ENCODE measurements around the gene NRM. TPM values are rescaled to one million over a fixed set of nuclear protein-coding genes. Genes with fewer than 3 reads are reported as not detected.

NRM gene
- 10 to 100 TPM in 1 of 4 donors, 1 to 10 TPM in 3; 6.0 to 13.3 (median 6.9) TPM for total RNA-seq

DNA sequence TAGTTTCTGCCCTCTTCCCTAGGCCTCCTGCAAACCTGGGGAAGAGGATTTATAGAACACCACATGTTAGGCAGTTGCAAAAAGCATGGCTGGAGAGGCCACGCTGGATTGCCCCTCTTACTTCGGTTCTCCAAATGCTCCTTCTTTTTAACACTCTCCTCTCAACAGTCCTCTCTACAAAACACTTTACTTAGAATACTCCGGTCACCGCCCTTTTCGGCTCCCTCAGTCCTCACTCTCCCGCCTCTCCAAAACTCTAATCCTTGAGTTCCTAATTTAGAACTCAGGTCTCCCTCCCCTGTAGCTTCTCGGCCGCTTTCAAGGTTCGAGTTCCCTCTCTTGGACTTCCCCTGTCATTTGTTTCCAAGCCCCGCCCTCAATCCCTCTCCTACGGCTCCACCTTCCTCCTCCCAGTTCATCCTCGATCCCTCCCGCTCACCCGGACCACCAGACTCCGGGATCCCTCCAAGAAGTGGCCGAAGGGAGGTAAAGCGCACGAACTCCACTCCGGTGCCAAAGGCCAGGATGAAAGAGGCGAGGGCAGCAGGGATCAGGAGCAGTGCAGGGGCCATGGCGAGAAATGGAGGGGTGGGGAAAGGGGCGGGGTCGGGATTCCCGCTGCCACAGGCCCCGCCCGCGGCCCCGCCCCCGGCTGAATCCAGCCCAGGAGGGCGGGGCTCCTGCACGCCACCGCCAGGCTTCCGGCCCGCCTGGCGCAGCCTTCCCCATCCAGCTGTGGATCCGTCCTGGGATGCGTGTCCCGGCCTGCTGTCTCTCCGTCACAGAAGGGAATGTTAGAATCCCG, at the start of gene NRM:
Gene NRM (minus strand): TSS at position 582 of the 805 bp plus-strand sequence. CDS start 10 bp downstream, at position 572.
- 0 to 1% methylated on average over 31 of the region's 40 CpGs for WGBS, 2 donors
- Histone ChIP-seq H3K36me3 (no peaks in the 10 kb centered on the region), H3K4me1 (peaks cover 0 to 56% (median 32%) of the 10 kb centered on the region in 4 donors), H3K9me3 (no peaks in the 10 kb centered on the region), H3K27me3 (no peaks in the 10 kb centered on the region), H3K4me3 (peak within 1 kb of the TSS; percentile 47 to 79 (median 68)), H3K27ac (peak within 1 kb of the TSS; percentile 40 to 99 (median 86))
- peak; percentile 77 to 86 for DNase-seq (ENCODE audit: low spot score in 2 of 2)
- TF ChIP-seq POLR2A (IDR thresholded peaks at IDR 0.05) (peak in 1 of 2 donors; percentile 49), CTCF (IDR thresholded peaks at IDR 0.05) (peak in 3 of 5 experiments; percentile 5 to 20 (median 9)), EP300 (IDR thresholded peaks at IDR 0.05) (peak; percentile 50 to 61)

DNA sequence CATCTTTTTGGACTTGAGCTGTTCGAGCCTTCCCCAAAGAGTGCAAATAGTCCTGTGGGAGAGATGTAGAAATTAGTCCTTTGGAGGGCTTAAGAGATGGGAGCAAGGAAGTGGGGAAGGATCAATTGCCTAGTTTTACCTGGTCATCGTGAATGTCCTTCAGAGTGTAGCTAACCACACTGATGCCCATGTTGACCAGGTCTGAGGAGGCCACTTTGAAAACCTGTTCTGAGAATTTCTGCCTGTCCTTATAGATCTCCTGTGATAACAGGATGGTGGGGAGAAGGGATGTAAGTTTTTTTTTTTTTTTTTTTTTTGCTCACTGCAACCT, 49.7 kb upstream of the NRM start:
- H3K4me1 ChIP-seq: peaks cover 0 to 72% (median 24%) of the 10 kb centered on the region in 4 donors
- H3K36me3 ChIP-seq: peaks cover 2 to 55% (median 12%) of the 10 kb centered on the region in 3 donors
- no peak overlapping the region for H3K4me3 ChIP-seq

GRCh38 chr6:30738532-30738931, 47.7 kb upstream of the NRM start:
- Histone ChIP-seq H3K9me3 (no peaks in the 10 kb centered on the region), H3K4me1 (peaks cover 0 to 59% (median 17%) of the 10 kb centered on the region in 4 donors), H3K27ac (no peak overlapping the region), H3K27me3 (no peaks in the 10 kb centered on the region), H3K36me3 (peaks cover 2 to 72% (median 12%) of the 10 kb centered on the region in 3 donors), H3K4me3 (no peak overlapping the region)
- 84 to 89% methylated on average over 6 of the region's 6 CpGs for WGBS, 2 donors
- DNase-seq (ENCODE audit: low spot score in 2 of 2): no peak
- TF ChIP-seq POLR2A (IDR thresholded peaks at IDR 0.05): no peak
- no peak for TF ChIP-seq EP300 (IDR thresholded peaks at IDR 0.05)

More for the DNA sequence above, 49.7 kb upstream of the NRM start:
- no peaks in the 10 kb centered on the region for H3K27me3 ChIP-seq
- TF ChIP-seq POLR2A (IDR thresholded peaks at IDR 0.05) (no peak), CTCF (IDR thresholded peaks at IDR 0.05) (no peak), EP300 (IDR thresholded peaks at IDR 0.05) (no peak)
- H3K27ac ChIP-seq: peak overlapping the region in 2 of 4 donors; percentile 29 to 97
- no peaks in the 10 kb centered on the region for H3K9me3 ChIP-seq
- no peak for DNase-seq (ENCODE audit: low spot score in 2 of 2)
- WGBS, 2 donors: 96 to 98% methylated on average over 2 of the region's 2 CpGs

GRCh38 chr6:30735668-30736314, 45.0 kb upstream of the NRM start:
- peaks cover 0 to 43% (median 3%) of the 10 kb centered on the region in 4 donors for H3K4me1 ChIP-seq
- TF ChIP-seq EP300 (IDR thresholded peaks at IDR 0.05): no peak
- WGBS, 2 donors: 85 to 90% methylated on average over 8 of the region's 8 CpGs
- no peak overlapping the region for H3K27ac ChIP-seq
- peaks cover 2 to 94% (median 12%) of the 10 kb centered on the region in 3 donors for H3K36me3 ChIP-seq
- DNase-seq (ENCODE audit: low spot score in 2 of 2): no peak
- H3K27me3 ChIP-seq: no peaks in the 10 kb centered on the region
- no peaks in the 10 kb centered on the region for H3K9me3 ChIP-seq
- H3K4me3 ChIP-seq: no peak overlapping the region

GRCh38 chr6:30732237-30732943, 41.6 kb upstream of the NRM start:
- WGBS, 2 donors: 89 to 92% methylated on average over 12 of the region's 12 CpGs
- DNase-seq (ENCODE audit: low spot score in 2 of 2): no peak
- Histone ChIP-seq H3K36me3 (peaks cover 0 to 96% (median 2%) of the 10 kb centered on the region in 3 donors), H3K4me3 (no peak overlapping the region), H3K27me3 (no peaks in the 10 kb centered on the region), H3K4me1 (peaks cover 0 to 27% (median 0%) of the 10 kb centered on the region in 4 donors), H3K9me3 (no peaks in the 10 kb centered on the region), H3K27ac (no peak overlapping the region)
- TF ChIP-seq POLR2A (IDR thresholded peaks at IDR 0.05): no peak
- no peak for TF ChIP-seq EP300 (IDR thresholded peaks at IDR 0.05)
- no peak for TF ChIP-seq CTCF (IDR thresholded peaks at IDR 0.05)
